Measurements from ENCODE around the gene RNLS.

RNLS gene

DNA sequence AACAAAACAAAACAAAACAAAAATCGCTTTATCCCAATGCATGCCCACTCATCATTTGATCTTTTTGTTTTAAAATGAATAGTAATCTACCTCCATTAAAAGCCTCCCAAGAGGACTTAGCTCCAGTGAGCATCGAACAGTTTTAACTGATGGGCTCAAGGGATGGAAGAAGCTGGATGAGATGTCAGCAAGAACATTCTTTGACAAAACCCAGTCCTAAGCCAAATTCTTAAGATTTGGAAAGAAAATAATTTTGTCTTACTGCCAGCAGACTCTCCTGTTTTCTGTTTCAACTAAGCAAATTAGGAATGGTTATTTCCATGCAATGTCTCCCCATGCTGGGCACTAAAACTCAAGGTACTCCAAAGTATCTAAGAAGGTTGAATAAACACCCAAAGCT lies 127.3 kb downstream of the RNLS start:
- H3K4me3 ChIP-seq (replicated peaks in 1 of 2; ENCODE audit: low read depth in 2 of 2, low read length in 2 of 2) = no peak overlapping the region
- DNase-seq (ENCODE audit: low read depth in 2 of 2) = peak in 1 of 2 donors; percentile 83
- TF ChIP-seq, protein P1, sequence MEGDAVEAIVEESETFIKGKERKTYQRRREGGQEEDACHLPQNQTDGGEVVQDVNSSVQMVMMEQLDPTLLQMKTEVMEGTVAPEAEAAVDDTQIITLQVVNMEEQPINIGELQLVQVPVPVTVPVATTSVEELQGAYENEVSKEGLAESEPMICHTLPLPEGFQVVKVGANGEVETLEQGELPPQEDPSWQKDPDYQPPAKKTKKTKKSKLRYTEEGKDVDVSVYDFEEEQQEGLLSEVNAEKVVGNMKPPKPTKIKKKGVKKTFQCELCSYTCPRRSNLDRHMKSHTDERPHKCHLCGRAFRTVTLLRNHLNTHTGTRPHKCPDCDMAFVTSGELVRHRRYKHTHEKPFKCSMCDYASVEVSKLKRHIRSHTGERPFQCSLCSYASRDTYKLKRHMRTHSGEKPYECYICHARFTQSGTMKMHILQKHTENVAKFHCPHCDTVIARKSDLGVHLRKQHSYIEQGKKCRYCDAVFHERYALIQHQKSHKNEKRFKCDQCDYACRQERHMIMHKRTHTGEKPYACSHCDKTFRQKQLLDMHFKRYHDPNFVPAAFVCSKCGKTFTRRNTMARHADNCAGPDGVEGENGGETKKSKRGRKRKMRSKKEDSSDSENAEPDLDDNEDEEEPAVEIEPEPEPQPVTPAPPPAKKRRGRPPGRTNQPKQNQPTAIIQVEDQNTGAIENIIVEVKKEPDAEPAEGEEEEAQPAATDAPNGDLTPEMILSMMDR (IDR thresholded peaks at IDR 0.05; ENCODE audit: low read depth, low read length) = no peak

DNA sequence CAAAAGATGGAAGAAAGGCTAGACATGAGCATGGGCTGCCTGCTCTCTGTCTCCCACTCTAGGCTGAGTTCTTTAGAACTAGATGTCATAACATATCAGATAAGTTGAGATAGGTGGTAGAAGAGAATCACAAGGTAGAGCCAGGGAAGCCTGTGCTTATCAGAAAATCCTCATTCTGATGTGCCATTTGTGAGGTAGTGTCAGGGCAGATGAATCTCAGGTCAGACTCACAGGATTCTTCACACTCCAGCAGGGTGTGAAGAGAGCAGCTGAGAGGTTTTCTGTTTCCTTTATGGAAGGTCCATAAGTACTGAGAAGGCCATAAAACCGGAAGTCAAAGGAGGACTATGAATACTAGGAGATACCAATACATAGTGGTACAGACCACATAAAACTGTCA lies 132.9 kb downstream of the RNLS start:
- H3K4me3 ChIP-seq (replicated peaks in 1 of 2; ENCODE audit: low read depth in 2 of 2, low read length in 2 of 2) = no peak overlapping the region
- DNase-seq (ENCODE audit: low read depth in 2 of 2) = no peak
- TF ChIP-seq, protein P1 (IDR thresholded peaks at IDR 0.05; ENCODE audit: low read depth, low read length) = no peak

DNA sequence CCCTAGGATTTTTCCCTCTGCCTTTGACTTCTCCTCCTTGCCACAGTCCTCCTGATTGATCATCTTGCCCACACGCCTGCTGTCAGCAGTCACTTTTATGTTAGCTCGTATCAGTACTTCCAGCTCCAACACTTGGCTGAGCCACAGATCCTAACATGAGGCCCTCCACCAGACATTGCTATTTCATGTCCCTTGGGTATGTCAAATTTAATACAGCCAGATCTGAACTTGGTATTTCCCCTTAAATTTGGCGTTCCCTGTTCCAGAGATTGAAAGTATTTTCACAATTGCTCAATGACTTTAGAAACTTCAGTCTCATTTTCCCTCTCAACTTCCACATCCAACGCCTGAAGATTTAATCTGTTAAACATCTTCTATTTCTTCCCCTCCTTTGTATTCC lies 140.4 kb downstream of the RNLS start:
- DNase-seq (ENCODE audit: low read depth in 2 of 2) = peak in 1 of 2 donors; percentile 62

DNA sequence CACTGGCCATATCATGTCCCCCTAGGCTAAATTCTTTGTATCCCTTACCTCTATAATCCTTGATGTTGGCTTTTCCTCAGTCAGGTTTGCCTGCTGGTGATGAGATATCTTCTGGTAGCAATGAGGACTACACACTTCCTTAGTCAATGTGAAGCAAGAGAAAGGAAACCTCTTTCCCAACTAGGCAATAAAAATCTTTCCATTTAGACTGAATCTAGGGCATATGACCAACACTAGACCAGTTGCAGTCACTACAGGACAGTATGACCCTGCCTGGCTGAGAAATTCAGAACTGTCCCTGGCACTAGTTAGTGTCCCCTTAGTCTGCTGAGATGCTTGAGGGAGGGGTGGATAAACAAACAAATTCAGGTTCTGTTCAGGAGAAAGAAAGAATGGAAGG lies 142.6 kb downstream of the RNLS start:
- TF ChIP-seq, protein P1 (IDR thresholded peaks at IDR 0.05; ENCODE audit: low read depth, low read length) = no peak
- no peak overlapping the region for H3K4me3 ChIP-seq (replicated peaks in 1 of 2; ENCODE audit: low read depth in 2 of 2, low read length in 2 of 2)
- DNase-seq (ENCODE audit: low read depth in 2 of 2) = no peak

More for the DNA sequence above, 140.4 kb downstream of the RNLS start:
- no peak overlapping the region for H3K4me3 ChIP-seq (replicated peaks in 1 of 2; ENCODE audit: low read depth in 2 of 2, low read length in 2 of 2)
- TF ChIP-seq, protein P1 (IDR thresholded peaks at IDR 0.05; ENCODE audit: low read depth, low read length) = no peak

DNA sequence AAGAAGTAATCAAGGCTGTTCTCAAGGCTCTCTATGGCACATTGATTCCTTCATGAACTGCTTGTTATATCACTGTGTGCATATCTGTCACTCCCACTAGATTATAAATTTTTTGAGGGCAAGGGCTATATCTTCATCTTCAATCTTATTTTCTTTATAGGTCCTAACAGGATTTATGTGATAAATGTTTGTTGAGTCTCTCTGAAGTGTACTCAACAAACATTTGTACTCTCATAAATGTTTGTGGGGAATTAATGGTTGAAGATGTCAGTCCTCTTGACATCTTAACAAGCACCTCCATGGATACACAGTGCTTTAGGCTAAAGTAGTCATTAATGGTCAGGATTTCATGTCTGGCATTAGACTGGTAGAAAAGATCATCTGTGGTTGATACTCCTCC lies 143.2 kb downstream of the RNLS start:
- TF ChIP-seq, protein P1 (IDR thresholded peaks at IDR 0.05; ENCODE audit: low read depth, low read length) = no peak
- no peak overlapping the region for H3K4me3 ChIP-seq (replicated peaks in 1 of 2; ENCODE audit: low read depth in 2 of 2, low read length in 2 of 2)
- no peak for DNase-seq (ENCODE audit: low read depth in 2 of 2)

DNA sequence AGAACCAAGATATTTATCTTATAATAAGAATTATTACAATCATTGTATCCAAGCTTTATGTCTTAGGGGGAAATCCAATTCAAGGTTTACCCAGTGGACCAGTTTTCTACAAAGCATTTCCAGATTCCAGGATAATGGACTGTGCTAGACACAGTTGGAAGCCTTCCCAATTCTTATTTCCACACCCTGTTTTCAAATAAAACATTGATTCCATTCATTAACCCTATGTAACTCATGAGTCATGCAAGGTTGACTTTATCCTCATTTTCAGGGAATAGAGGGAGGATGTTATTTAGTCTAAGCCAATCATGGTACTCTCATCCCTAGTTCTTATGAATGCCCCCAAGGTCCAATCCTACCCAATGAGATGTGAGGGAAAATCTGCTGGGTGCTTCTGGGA lies 145.7 kb downstream of the RNLS start:
- H3K4me3 ChIP-seq (replicated peaks in 1 of 2; ENCODE audit: low read depth in 2 of 2, low read length in 2 of 2) = no peak overlapping the region
- TF ChIP-seq, protein P1 (IDR thresholded peaks at IDR 0.05; ENCODE audit: low read depth, low read length) = no peak
- peak in 1 of 2 donors; percentile 28 for DNase-seq (ENCODE audit: low read depth in 2 of 2)

DNA sequence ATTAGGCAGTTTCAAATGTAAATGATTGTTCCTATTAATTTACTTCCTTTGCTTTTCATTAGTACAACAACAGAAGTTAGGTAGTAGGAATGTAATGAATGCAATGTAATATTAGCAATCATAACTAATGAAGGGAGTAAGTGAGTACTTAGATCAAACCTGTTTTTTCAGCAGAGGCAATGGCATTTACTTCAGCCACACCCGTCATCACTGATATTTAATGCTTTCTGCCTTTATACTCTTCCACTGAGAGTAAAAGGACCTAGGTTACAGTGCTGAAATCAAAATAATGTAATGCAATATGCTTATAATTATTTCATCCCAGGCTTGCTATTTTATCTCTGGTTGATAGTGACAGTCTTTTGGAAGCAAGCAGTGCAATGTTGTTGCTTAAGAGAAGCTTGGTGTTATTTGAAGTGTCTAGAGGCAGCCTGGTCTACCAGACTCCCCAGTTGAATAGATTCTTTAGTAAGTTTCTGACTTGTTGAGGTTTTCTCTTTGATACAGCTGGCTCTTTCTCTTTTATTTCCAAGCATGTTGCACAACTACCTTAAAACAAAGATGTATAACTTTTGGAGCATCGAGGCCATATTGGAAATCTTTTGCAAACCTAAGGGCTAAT lies 149.4 kb downstream of the RNLS start:
- TF ChIP-seq, protein P1 (IDR thresholded peaks at IDR 0.05; ENCODE audit: low read depth, low read length) = no peak
- DNase-seq (ENCODE audit: low read depth in 2 of 2) = peak in 1 of 2 donors; percentile 68
- no peak overlapping the region for H3K4me3 ChIP-seq (replicated peaks in 1 of 2; ENCODE audit: low read depth in 2 of 2, low read length in 2 of 2)
